SK-N-MC (cell line): Measurements from ENCODE around the gene DCLK1.

Experiments used
- EZH2 ChIP-seq: fragments of 200-600 bp; sonication (generic); IDR thresholded peaks from one replicate; pipeline ENCODE4 v1.6.1; 2017; ENCODE audit warnings: antibody characterized with exemption
- FOXP2 ChIP-seq: optimal IDR thresholded peaks from 2 replicates; pipeline ENCODE3; 2011; ENCODE audit warnings: mild to moderate bottlenecking, moderate library complexity; ENCODE audit not compliant: insufficient read depth; ENCODE audit errors: extremely low read length, control extremely low read depth
- POLR2AphosphoS5 ChIP-seq: IDR thresholded peaks from 2 replicates; pipeline ENCODE4 v1.6.1; 2012; ENCODE audit warnings: mild to moderate bottlenecking, low read depth, low read length, borderline replicate concordance

DNA sequence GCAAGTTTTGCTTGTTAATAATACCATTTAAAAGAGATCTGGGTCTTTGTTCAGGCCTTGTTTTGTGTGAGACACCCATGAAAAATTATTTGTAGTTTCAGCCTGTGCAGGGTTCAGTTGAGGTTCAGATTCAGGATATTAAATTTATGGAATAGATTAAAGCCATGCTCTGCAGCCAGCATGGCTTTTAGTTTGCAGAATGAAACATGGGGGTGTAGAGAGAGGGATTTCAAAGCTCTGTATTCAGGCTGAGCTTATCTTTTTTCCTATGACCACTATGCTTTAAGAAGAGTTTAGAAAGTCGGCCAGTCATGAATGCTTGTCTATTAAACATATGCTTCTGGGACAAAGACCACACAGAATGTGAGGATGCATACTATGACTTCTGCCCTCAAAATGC, 73.6 kb downstream of the DCLK1 start:
- no peak for TF ChIP-seq POLR2AphosphoS5
- no peak for TF ChIP-seq EZH2
- TF ChIP-seq FOXP2 = no peak
